Activated CD8-positive, alpha-beta T cell treated with anti-CD3 and anti-CD28 coated beads, Interleukin-2, amount 10 ng/mL, durations not matched to agents 7 days and 5 days (primary cell): Measurements from ENCODE around the gene DPP6. TPM values are rescaled to one million over a fixed set of nuclear protein-coding genes. Genes with fewer than 3 reads are reported as not detected.

ENCODE experiments used
- ATAC-seq: fragments of 150-1000 bp; cut with Tn5 transposase; one replicate; pipeline ENCODE4 v1.10.0; 2021; ENCODE audit warnings: moderate library complexity
- CTCF ChIA-PET: fragments of 350-600 bp; sonication (Branson Sonifier 250); formaldehyde crosslinking; loops from one replicate; lab custom pipeline; 2021; ENCODE audit warnings: antibody characterized with exemption; lab: Charles Lee
- POLR2A ChIA-PET: fragments of 350-600 bp; sonication (Branson Sonifier 250); formaldehyde crosslinking; loops from one replicate; lab custom pipeline; 2021; ENCODE audit warnings: antibody characterized with exemption; lab: Charles Lee
- DNase-seq: peaks from one replicate; pipeline ENCODE4 v3.0.0-alpha.2; 2020
- H3K27ac Mint-ChIP-seq: one replicate; pipeline ENCODE4 v1.8.0; 2021; ENCODE audit warnings: mild to moderate bottlenecking, mixed read lengths
- H3K27me3 Mint-ChIP-seq: one replicate; pipeline ENCODE4 v1.8.0; 2021; ENCODE audit warnings: low read depth, mixed read lengths
- H3K36me3 Mint-ChIP-seq: one replicate; pipeline ENCODE4 v1.8.0; 2021; ENCODE audit warnings: low read depth, mixed read lengths
- H3K4me1 Mint-ChIP-seq: one replicate; pipeline ENCODE4 v1.8.0; 2021; ENCODE audit warnings: low read depth, mixed read lengths
- H3K4me3 Mint-ChIP-seq: one replicate; pipeline ENCODE4 v1.8.0; 2021; ENCODE audit warnings: mild to moderate bottlenecking, mixed read lengths
- H3K9me3 Mint-ChIP-seq: one replicate; pipeline ENCODE4 v1.8.0; 2022; ENCODE audit warnings: mixed read lengths; ENCODE audit not compliant: insufficient read depth
- total RNA-seq, 2 experiments: library from RNA; stranded (reverse); gene quantifications; one replicate each; pipeline ENCODE4 v1.2.3, GENCODE V29; 2021

The DPP6 gene
- total RNA-seq, 2 experiments from 2014 or later: not detected

GRCh38 chr7:154746571-154747360 is 694.6 kb downstream of the DPP6 start:
- Mint-ChIP-seq H3K4me1 (no peaks in the 10 kb centered on the region), H3K27me3 (no peaks in the 10 kb centered on the region), H3K9me3 (no peaks in the 10 kb centered on the region), H3K27ac (no peak overlapping the region), H3K4me3 (no peak overlapping the region), H3K36me3 (no peaks in the 10 kb centered on the region)
- CTCF ChIA-PET: no interaction called here
- no peak for DNase-seq
- POLR2A ChIA-PET: no interaction called here
- ATAC-seq: no peak

- CTCF ChIA-PET: no interaction called here
- no peak overlapping the region for H3K4me3 Mint-ChIP-seq
Measured at GRCh38 chr7:154748089-154748786, 696.0 kb downstream of the DPP6 start.

GRCh38 chr7:154750353-154750801 is 698.2 kb downstream of the DPP6 start:
- Mint-ChIP-seq H3K36me3 (no peaks in the 10 kb centered on the region), H3K4me1 (no peaks in the 10 kb centered on the region), H3K27me3 (no peaks in the 10 kb centered on the region), H3K9me3 (no peaks in the 10 kb centered on the region), H3K4me3 (no peak overlapping the region), H3K27ac (no peak overlapping the region)
- CTCF ChIA-PET: no interaction called here
- POLR2A ChIA-PET: no interaction called here
- no peak for ATAC-seq
- DNase-seq: no peak

More at GRCh38 chr7:154748089-154748786, 696.0 kb downstream of the DPP6 start:
- Mint-ChIP-seq H3K9me3 (no peaks in the 10 kb centered on the region), H3K36me3 (no peaks in the 10 kb centered on the region), H3K27me3 (no peaks in the 10 kb centered on the region), H3K4me1 (no peaks in the 10 kb centered on the region), H3K27ac (no peak overlapping the region)
- no peak for ATAC-seq
- POLR2A ChIA-PET: no interaction called here
- no peak for DNase-seq

- no peaks in the 10 kb centered on the region for H3K4me1 Mint-ChIP-seq
- no peaks in the 10 kb centered on the region for H3K36me3 Mint-ChIP-seq
- H3K4me3 Mint-ChIP-seq: no peak overlapping the region
- CTCF ChIA-PET: no interaction called here
- POLR2A ChIA-PET: no interaction called here
- H3K9me3 Mint-ChIP-seq: no peaks in the 10 kb centered on the region
- no peak for ATAC-seq
- no peaks in the 10 kb centered on the region for H3K27me3 Mint-ChIP-seq
- H3K27ac Mint-ChIP-seq: no peak overlapping the region
- no peak for DNase-seq
Measured at GRCh38 chr7:154753226-154753625, 701.0 kb downstream of the DPP6 start.

- no peaks in the 10 kb centered on the region for H3K9me3 Mint-ChIP-seq
- H3K4me1 Mint-ChIP-seq: no peaks in the 10 kb centered on the region
- ChIA-PET CTCF (no interaction called here), POLR2A (no interaction called here)
- no peak overlapping the region for H3K27ac Mint-ChIP-seq
- ATAC-seq: no peak
- no peak overlapping the region for H3K4me3 Mint-ChIP-seq
- H3K27me3 Mint-ChIP-seq: no peaks in the 10 kb centered on the region
- no peak for DNase-seq
- H3K36me3 Mint-ChIP-seq: no peaks in the 10 kb centered on the region
Measured at GRCh38 chr7:154757756-154758155, 705.6 kb downstream of the DPP6 start.

GRCh38 chr7:154759989-154760388 is 707.8 kb downstream of the DPP6 start:
- Mint-ChIP-seq H3K9me3 (no peaks in the 10 kb centered on the region), H3K4me3 (no peak overlapping the region), H3K27ac (no peak overlapping the region), H3K36me3 (no peaks in the 10 kb centered on the region), H3K4me1 (no peaks in the 10 kb centered on the region), H3K27me3 (no peaks in the 10 kb centered on the region)
- ChIA-PET CTCF (no interaction called here), POLR2A (no interaction called here)
- ATAC-seq: no peak
- DNase-seq: no peak

- Mint-ChIP-seq H3K9me3 (no peaks in the 10 kb centered on the region), H3K4me3 (no peak overlapping the region), H3K27ac (no peak overlapping the region), H3K4me1 (no peaks in the 10 kb centered on the region), H3K27me3 (no peaks in the 10 kb centered on the region), H3K36me3 (no peaks in the 10 kb centered on the region)
- DNase-seq: no peak
- no peak for ATAC-seq
- CTCF ChIA-PET: no interaction called here
- POLR2A ChIA-PET: no interaction called here
Measured at GRCh38 chr7:154765118-154765517, 712.9 kb downstream of the DPP6 start.

GRCh38 chr7:154767142-154767541 is 714.9 kb downstream of the DPP6 start:
- Mint-ChIP-seq H3K27me3 (no peaks in the 10 kb centered on the region), H3K4me3 (no peak overlapping the region), H3K27ac (no peak overlapping the region), H3K4me1 (no peaks in the 10 kb centered on the region), H3K9me3 (no peaks in the 10 kb centered on the region), H3K36me3 (no peaks in the 10 kb centered on the region)
- ATAC-seq: no peak
- CTCF ChIA-PET: no interaction called here
- no peak for DNase-seq
- POLR2A ChIA-PET: no interaction called here

- Mint-ChIP-seq H3K27me3 (no peaks in the 10 kb centered on the region), H3K9me3 (no peaks in the 10 kb centered on the region), H3K4me3 (no peak overlapping the region), H3K4me1 (no peaks in the 10 kb centered on the region), H3K27ac (no peak overlapping the region), H3K36me3 (no peaks in the 10 kb centered on the region)
- DNase-seq (no peak), ATAC-seq (no peak)
- POLR2A ChIA-PET: no interaction called here
- CTCF ChIA-PET: no interaction called here
Measured at GRCh38 chr7:154767821-154768415, 715.7 kb downstream of the DPP6 start.

- Mint-ChIP-seq H3K4me3 (no peak overlapping the region), H3K36me3 (no peaks in the 10 kb centered on the region), H3K27ac (no peak overlapping the region), H3K9me3 (no peaks in the 10 kb centered on the region), H3K27me3 (no peaks in the 10 kb centered on the region), H3K4me1 (no peaks in the 10 kb centered on the region)
- DNase-seq (no peak), ATAC-seq (no peak)
- POLR2A ChIA-PET: no interaction called here
- CTCF ChIA-PET: interaction anchor here (1.4 kb wide), 1 partner anchor 25 kb away, joined by 3 read pairs; no protein-coding TSS in a partner anchor
Measured at GRCh38 chr7:154769001-154769400, 716.8 kb downstream of the DPP6 start.

GRCh38 chr7:154769527-154769926 is 717.3 kb downstream of the DPP6 start:
- ATAC-seq: no peak
- POLR2A ChIA-PET: no interaction called here
- Mint-ChIP-seq H3K36me3 (no peaks in the 10 kb centered on the region), H3K27me3 (no peaks in the 10 kb centered on the region), H3K9me3 (no peaks in the 10 kb centered on the region), H3K27ac (no peak overlapping the region), H3K4me3 (no peak overlapping the region), H3K4me1 (no peaks in the 10 kb centered on the region)
- CTCF ChIA-PET: interaction anchor here (1.4 kb wide), 1 partner anchor 26 kb away, joined by 3 read pairs; no protein-coding TSS in a partner anchor
- no peak for DNase-seq

GRCh38 chr7:154770361-154770760 is 718.2 kb downstream of the DPP6 start:
- ChIA-PET POLR2A (no interaction called here), CTCF (no interaction called here)
- H3K36me3 Mint-ChIP-seq: no peaks in the 10 kb centered on the region
- no peak overlapping the region for H3K27ac Mint-ChIP-seq
- no peaks in the 10 kb centered on the region for H3K27me3 Mint-ChIP-seq
- DNase-seq: no peak
- H3K9me3 Mint-ChIP-seq: no peaks in the 10 kb centered on the region
- no peak overlapping the region for H3K4me3 Mint-ChIP-seq
- H3K4me1 Mint-ChIP-seq: no peaks in the 10 kb centered on the region
- ATAC-seq: no peak
